IMR-90 (cell line): ENCODE data around the gene TEC.

Source experiments
- CTCF ChIP-seq: conservative IDR thresholded peaks from 2 replicates; pipeline ENCODE4 v1.5.1; 2012; ENCODE audit warnings: mild to moderate bottlenecking, low read depth, low read length, improper control_type of control experiment
- FOS ChIP-seq: fragments of 150-350 bp; IDR thresholded peaks from 2 replicates; pipeline ENCODE4 v1.6.1; 2016; ENCODE audit warnings: low read depth, low read length
- MAZ ChIP-seq: IDR thresholded peaks from 2 replicates; pipeline ENCODE4 v1.6.1; 2012; ENCODE audit warnings: low read depth, mild to moderate bottlenecking, low read length, improper control_type of control experiment, moderate library complexity, borderline replicate concordance
- SMC3 ChIP-seq: fragments of 150-350 bp; IDR thresholded peaks from 2 replicates; pipeline ENCODE4 v1.6.1; 2016; ENCODE audit warnings: low read depth, mild to moderate bottlenecking, antibody characterized with exemption, low read length, moderate library complexity
- USF2 ChIP-seq: fragments of 150-350 bp; IDR thresholded peaks from 2 replicates; pipeline ENCODE4 v1.6.1; 2017; ENCODE audit warnings: mild to moderate bottlenecking, antibody characterized with exemption, low read length, low read depth

GRCh38 chr4:48212165-48212564 lies 57.5 kb downstream of the TEC start:
- TF ChIP-seq SMC3 (no peak), USF2 (no peak), CTCF (no peak), MAZ (no peak), FOS (no peak)
